ENCODE measurements around the gene ALKBH3. TPM values are rescaled to one million over a fixed set of nuclear protein-coding genes. Genes with fewer than 3 reads are reported as not detected.
A peak's percentile ranks its signal among the peaks of the same experiment; 100 is the strongest.

Gene ALKBH3
- total and polyA plus RNA-seq, 2 of the 13 experiments (the other 11 are each of a cell fraction or from before 2014, with no cell fraction given): 17.8 to 36.1 TPM

DNA sequence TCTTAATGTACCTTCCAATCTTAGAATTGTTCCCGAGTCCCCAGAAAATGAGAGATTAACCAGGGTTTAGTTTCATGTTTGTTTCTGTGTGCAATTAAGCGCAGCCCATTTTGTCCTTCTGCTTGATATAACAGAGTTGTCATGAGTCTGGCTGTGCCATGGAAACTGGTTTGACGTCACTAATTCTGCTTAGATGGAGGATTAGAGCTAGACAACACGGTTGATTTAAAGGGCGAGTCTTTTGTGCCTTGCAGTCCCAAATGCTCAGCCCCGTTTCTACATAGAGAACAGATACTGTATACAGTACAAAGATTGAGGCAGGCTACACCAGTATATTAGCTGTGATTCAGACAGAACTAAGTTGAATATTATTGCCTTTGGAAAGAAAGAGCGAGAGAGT, 45.5 kb upstream of the ALKBH3 start (continued):
- TF ChIP-seq, protein P1, sequence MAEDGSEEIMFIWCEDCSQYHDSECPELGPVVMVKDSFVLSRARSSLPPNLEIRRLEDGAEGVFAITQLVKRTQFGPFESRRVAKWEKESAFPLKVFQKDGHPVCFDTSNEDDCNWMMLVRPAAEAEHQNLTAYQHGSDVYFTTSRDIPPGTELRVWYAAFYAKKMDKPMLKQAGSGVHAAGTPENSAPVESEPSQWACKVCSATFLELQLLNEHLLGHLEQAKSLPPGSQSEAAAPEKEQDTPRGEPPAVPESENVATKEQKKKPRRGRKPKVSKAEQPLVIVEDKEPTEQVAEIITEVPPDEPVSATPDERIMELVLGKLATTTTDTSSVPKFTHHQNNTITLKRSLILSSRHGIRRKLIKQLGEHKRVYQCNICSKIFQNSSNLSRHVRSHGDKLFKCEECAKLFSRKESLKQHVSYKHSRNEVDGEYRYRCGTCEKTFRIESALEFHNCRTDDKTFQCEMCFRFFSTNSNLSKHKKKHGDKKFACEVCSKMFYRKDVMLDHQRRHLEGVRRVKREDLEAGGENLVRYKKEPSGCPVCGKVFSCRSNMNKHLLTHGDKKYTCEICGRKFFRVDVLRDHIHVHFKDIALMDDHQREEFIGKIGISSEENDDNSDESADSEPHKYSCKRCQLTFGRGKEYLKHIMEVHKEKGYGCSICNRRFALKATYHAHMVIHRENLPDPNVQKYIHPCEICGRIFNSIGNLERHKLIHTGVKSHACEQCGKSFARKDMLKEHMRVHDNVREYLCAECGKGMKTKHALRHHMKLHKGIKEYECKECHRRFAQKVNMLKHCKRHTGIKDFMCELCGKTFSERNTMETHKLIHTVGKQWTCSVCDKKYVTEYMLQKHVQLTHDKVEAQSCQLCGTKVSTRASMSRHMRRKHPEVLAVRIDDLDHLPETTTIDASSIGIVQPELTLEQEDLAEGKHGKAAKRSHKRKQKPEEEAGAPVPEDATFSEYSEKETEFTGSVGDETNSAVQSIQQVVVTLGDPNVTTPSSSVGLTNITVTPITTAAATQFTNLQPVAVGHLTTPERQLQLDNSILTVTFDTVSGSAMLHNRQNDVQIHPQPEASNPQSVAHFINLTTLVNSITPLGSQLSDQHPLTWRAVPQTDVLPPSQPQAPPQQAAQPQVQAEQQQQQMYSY (CRISPR knock-in tag; IDR thresholded peaks at IDR 0.05): no peak
- TF ChIP-seq HIVEP1 (CRISPR knock-in tag; IDR thresholded peaks at IDR 0.05): no peak

DNA sequence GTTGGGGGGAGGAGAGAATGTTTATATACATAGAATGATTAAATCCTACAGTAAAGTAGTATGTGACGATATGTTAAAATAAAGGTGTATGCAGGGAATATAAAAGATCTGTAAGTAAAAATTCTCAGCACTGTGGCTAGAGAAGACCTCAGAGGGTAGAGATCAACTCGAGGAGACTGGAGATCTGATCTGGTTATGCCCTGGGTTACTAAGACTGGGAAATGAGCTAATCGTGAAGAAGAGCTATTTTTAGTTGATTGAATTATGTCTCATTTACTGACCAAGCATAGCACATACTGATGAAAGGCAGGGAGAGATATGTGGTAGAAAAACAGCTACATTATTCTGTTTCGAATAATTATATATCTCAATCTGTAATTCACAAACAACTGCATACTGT, 42.8 kb upstream of the ALKBH3 start:
- intact Hi-C loops (cut with micrococcal nuclease; ENCODE audit: unreplicated experiment) (no loop called here), in situ Hi-C loops (cut with HindIII; ENCODE audit: extremely low pct_ligation_motif_present, low pct_unique_long_range_greater_than_20kb) (no loop called here)
- H3K79me2 ChIP-seq (ENCODE audit: insufficient read depth, low read length): peaks cover 2% of the 10 kb centered on the region
- no peaks in the 10 kb centered on the region for H4K20me1 ChIP-seq (ENCODE audit: insufficient read depth, low read length)
- DNase-seq (ENCODE audit: low spot score) (no peak), ATAC-seq (no peak), FAIRE-seq (no peak)
- H3K9me3 ChIP-seq (ENCODE audit: low read length): no peaks in the 10 kb centered on the region
- TF ChIP-seq RBFOX2 (IDR thresholded peaks at IDR 0.05; ENCODE audit: low read depth, low read length) (no peak), SAFB2 (CRISPR knock-in tag; IDR thresholded peaks at IDR 0.05; ENCODE audit: borderline replicate concordance, low read depth) (no peak), JDP2 (CRISPR knock-in tag; IDR thresholded peaks at IDR 0.05; ENCODE audit: borderline replicate concordance) (no peak), ZNF160 (CRISPR knock-in tag; IDR thresholded peaks at IDR 0.05) (no peak), ZNF776 (CRISPR knock-in tag; IDR thresholded peaks at IDR 0.05) (no peak), ZNF121 (CRISPR knock-in tag; IDR thresholded peaks at IDR 0.05) (no peak), ZNF614 (CRISPR knock-in tag; IDR thresholded peaks at IDR 0.05; ENCODE audit: borderline replicate concordance) (no peak), ARNT2 (CRISPR knock-in tag; IDR thresholded peaks at IDR 0.05; ENCODE audit: low read depth) (no peak), HOXD1 (CRISPR knock-in tag; IDR thresholded peaks at IDR 0.05) (no peak), MYNN (CRISPR knock-in tag; IDR thresholded peaks at IDR 0.05; ENCODE audit: low read depth) (no peak), ZNF556 (CRISPR knock-in tag; IDR thresholded peaks at IDR 0.05; ENCODE audit: borderline replicate concordance) (no peak)
- TF ChIP-seq, protein P2, sequence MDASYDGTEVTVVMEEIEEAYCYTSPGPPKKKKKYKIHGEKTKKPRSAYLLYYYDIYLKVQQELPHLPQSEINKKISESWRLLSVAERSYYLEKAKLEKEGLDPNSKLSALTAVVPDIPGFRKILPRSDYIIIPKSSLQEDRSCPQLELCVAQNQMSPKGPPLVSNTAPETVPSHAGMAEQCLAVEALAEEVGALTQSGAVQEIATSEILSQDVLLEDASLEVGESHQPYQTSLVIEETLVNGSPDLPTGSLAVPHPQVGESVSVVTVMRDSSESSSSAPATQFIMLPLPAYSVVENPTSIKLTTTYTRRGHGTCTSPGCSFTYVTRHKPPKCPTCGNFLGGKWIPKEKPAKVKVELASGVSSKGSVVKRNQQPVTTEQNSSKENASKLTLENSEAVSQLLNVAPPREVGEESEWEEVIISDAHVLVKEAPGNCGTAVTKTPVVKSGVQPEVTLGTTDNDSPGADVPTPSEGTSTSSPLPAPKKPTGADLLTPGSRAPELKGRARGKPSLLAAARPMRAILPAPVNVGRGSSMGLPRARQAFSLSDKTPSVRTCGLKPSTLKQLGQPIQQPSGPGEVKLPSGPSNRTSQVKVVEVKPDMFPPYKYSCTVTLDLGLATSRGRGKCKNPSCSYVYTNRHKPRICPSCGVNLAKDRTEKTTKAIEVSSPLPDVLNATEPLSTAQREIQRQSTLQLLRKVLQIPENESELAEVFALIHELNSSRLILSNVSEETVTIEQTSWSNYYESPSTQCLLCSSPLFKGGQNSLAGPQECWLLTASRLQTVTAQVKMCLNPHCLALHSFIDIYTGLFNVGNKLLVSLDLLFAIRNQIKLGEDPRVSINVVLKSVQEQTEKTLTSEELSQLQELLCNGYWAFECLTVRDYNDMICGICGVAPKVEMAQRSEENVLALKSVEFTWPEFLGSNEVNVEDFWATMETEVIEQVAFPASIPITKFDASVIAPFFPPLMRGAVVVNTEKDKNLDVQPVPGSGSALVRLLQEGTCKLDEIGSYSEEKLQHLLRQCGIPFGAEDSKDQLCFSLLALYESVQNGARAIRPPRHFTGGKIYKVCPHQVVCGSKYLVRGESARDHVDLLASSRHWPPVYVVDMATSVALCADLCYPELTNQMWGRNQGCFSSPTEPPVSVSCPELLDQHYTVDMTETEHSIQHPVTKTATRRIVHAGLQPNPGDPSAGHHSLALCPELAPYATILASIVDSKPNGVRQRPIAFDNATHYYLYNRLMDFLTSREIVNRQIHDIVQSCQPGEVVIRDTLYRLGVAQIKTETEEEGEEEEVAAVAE (CRISPR knock-in tag; IDR thresholded peaks at IDR 0.05; ENCODE audit: borderline replicate concordance): no peak
- TF ChIP-seq, protein P3, sequence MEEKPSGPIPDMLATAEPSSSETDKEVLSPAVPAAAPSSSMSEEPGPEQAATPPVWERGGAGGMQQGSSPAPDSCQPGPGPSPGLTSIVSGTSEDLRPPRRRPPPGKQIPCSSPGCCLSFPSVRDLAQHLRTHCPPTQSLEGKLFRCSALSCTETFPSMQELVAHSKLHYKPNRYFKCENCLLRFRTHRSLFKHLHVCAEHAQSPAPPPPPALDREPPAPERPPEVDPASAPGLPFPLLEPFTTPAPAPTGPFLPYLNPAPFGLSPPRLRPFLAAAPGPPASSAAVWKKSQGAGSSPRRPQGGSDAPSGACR (CRISPR knock-in tag; IDR thresholded peaks at IDR 0.05): no peak
- ChIA-PET POLR2A (no interaction called here), CTCF (ENCODE audit: low intra/inter-chr PET ratio, low total read pairs) (no interaction called here)
- WGBS (ENCODE audit: low lambda C conversion rate): 95% methylated on average over 4 of the region's 4 CpGs
- H3K4me2 ChIP-seq (ENCODE audit: low read depth, low read length): no peak overlapping the region
- H3K27me3 ChIP-seq (ENCODE audit: control insufficient read depth in 1 of 2, insufficient read depth in 2 of 2, low read length in 2 of 2): no peaks in the 10 kb centered on the region
- H3K9ac ChIP-seq (ENCODE audit: insufficient read depth, low read depth, low read length): no peak overlapping the region
- BruUV-seq (replicated peaks): TSS peak; percentile 11
- H3K4me3 ChIP-seq (replicated peaks in 1 of 3; ENCODE audit: insufficient read depth in 1 of 3, low read depth in 2 of 3, low read length in 3 of 3): no peak overlapping the region
- peaks cover 1 to 39% of the 10 kb centered on the region in 2 experiments for H3K36me3 ChIP-seq (replicated peaks in 1 of 2; ENCODE audit: control insufficient read depth in 1 of 2, insufficient read depth in 2 of 2, low read length in 2 of 2)
- H3K27ac ChIP-seq (ENCODE audit: extremely low read length, insufficient read depth, low read length): no peak overlapping the region
- H2AFZ ChIP-seq (ENCODE audit: low read length): no peak overlapping the region
- no peaks in the 10 kb centered on the region for H3K4me1 ChIP-seq (ENCODE audit: insufficient read depth, low read length)
